Gastrocnemius medialis (tissue), 4 donors: ENCODE data around the gene FARS2. TPM values are rescaled to one million over a fixed set of nuclear protein-coding genes. Genes with fewer than 3 reads are reported as not detected.

Experiments used
- ATAC-seq, 2 donors: fragments of 150-250 bp; one replicate each; pipeline ENCODE4 v1.9.1; 2016
- DNase-seq, 2 donors: peaks; one replicate each; pipeline ENCODE4 v3.0.0-alpha.2; 2019
- H3K27ac ChIP-seq, 4 donors: fragments of 200-600 bp; sonication (generic); 1 replicate in 1 of 4; 2 replicates in 3 of 4; pipeline ENCODE4 v1.5.1; 2016 to 2018; ENCODE audit warnings: mild to moderate bottlenecking in 2 of 4, moderate library complexity in 1 of 4
- H3K27me3 ChIP-seq, 3 donors: fragments of 200-600 bp; sonication (generic) in 2 of 3; 1 replicate in 1 of 3; 2 replicates in 2 of 3; pipeline versions ENCODE4 v1.5.1 to v1.6.0; 2016 to 2019; ENCODE audit warnings: mild to moderate bottlenecking in 1 of 3, moderate library complexity in 1 of 3
- H3K36me3 ChIP-seq, 2 donors: fragments of 200-600 bp; sonication (generic) in 1 of 2; one replicate each; pipeline ENCODE4 v1.5.1; 2017 to 2018
- H3K4me1 ChIP-seq, 2 donors: fragments of 200-600 bp; sonication (generic) in 1 of 2; one replicate each; pipeline ENCODE4 v1.5.1; 2016 to 2017; ENCODE audit warnings: mild to moderate bottlenecking in 2 of 2
- H3K4me3 ChIP-seq, 4 donors: fragments of 200-600 bp; sonication (generic) in 3 of 4; 1 replicate in 1 of 4; 2 replicates in 3 of 4; pipeline ENCODE4 v1.5.1; 2016 to 2019; ENCODE audit warnings: mild to moderate bottlenecking in 2 of 4
- H3K9me3 ChIP-seq, 3 donors: fragments of 200-600 bp; sonication (generic) in 2 of 3; 1 replicate in 1 of 3; 2 replicates in 2 of 3; pipeline ENCODE4 v1.5.1; 2016 to 2019
- POLR2A ChIP-seq, 2 donors: fragments of 450-650 bp; IDR thresholded peaks; one replicate each; pipeline ENCODE4 v1.6.1; 2017; ENCODE audit warnings: antibody characterized with exemption in 2 of 2, mild to moderate bottlenecking in 2 of 2, moderate library complexity in 2 of 2
- in situ Hi-C, 4 donors: fragments of 200-750 bp; cut with MboI; loops; one replicate each; pipeline versions ENCODE4 v1.15.0 to v1.8.0; 2017; ENCODE audit warnings: low sequenced_read_pairs in 4 of 4
- intact Hi-C: fragments of 100-400 bp; cut with DNase I; formaldehyde crosslinking; loops from one replicate; pipeline ENCODE4 v1.15.1; 2023; ENCODE audit warnings: low total_unique reads
- total RNA-seq, 4 donors: library from RNA; depleted of rRNA; stranded (reverse); fragments of >200 nt; gene quantifications; one replicate each; pipeline versions ENCODE4 v1.1.0 to v1.2.3, GENCODE V29; 2016
- TF ChIP-seq, protein P1 (sequence below), 5 experiments: fragments of 450-650 bp in 3 of 5; fragments of 200-600 bp in 2 of 5; sonication (generic) in 2 of 5; IDR thresholded peaks in 4 of 5; conservative IDR thresholded peaks in 1 of 5; 1 replicate in 4 of 5; 2 replicates in 1 of 5; pipeline ENCODE4 v1.5.1; 2016 to 2019; ENCODE audit warnings: antibody characterized with exemption in 5 of 5, mild to moderate bottlenecking in 3 of 5, moderate library complexity in 3 of 5

Gene FARS2
- total RNA-seq, 4 donors from 2014 or later: 13.6 to 24.0 (median 15.8) TPM

DNA sequence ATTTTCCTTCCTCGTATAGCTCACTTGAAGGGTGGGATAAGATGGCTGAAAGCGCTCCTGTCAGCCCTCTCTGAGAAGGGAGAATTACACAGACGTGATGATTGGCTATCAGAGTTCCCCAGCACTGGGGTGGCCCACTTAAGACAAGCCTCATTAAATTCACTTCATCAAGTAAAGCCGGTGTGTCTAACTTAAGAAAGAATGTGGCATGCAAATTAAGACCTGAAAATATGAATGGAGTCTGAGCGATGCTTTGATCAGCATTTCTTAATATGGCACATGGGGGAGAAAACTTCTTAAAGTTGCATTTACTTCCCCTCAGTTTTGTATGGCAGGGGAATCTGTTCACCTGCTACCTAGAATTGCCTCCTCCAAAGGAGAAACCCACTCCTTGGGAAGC, 369.3 kb downstream of the FARS2 start:
- Histone ChIP-seq H3K27ac (no peak overlapping the region), H3K36me3 (no peaks in the 10 kb centered on the region), H3K4me3 (no peak overlapping the region), H3K27me3 (no peaks in the 10 kb centered on the region), H3K9me3 (no peaks in the 10 kb centered on the region), H3K4me1 (peaks cover 10 to 12% of the 10 kb centered on the region in 2 donors)
- DNase-seq: no peak
- in situ Hi-C loops (no loop called here), intact Hi-C loops (loop anchor here (5.0 kb wide), 1 partner anchor 137 kb away; no protein-coding TSS in a partner anchor)
- ATAC-seq: no peak
- TF ChIP-seq POLR2A (IDR thresholded peaks at IDR 0.05): no peak
- TF ChIP-seq, protein P1, sequence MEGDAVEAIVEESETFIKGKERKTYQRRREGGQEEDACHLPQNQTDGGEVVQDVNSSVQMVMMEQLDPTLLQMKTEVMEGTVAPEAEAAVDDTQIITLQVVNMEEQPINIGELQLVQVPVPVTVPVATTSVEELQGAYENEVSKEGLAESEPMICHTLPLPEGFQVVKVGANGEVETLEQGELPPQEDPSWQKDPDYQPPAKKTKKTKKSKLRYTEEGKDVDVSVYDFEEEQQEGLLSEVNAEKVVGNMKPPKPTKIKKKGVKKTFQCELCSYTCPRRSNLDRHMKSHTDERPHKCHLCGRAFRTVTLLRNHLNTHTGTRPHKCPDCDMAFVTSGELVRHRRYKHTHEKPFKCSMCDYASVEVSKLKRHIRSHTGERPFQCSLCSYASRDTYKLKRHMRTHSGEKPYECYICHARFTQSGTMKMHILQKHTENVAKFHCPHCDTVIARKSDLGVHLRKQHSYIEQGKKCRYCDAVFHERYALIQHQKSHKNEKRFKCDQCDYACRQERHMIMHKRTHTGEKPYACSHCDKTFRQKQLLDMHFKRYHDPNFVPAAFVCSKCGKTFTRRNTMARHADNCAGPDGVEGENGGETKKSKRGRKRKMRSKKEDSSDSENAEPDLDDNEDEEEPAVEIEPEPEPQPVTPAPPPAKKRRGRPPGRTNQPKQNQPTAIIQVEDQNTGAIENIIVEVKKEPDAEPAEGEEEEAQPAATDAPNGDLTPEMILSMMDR (IDR thresholded peaks at IDR 0.05 in 4 of 5, conservative IDR thresholded peaks at IDR 0.05 in 1 of 5): no peak

DNA sequence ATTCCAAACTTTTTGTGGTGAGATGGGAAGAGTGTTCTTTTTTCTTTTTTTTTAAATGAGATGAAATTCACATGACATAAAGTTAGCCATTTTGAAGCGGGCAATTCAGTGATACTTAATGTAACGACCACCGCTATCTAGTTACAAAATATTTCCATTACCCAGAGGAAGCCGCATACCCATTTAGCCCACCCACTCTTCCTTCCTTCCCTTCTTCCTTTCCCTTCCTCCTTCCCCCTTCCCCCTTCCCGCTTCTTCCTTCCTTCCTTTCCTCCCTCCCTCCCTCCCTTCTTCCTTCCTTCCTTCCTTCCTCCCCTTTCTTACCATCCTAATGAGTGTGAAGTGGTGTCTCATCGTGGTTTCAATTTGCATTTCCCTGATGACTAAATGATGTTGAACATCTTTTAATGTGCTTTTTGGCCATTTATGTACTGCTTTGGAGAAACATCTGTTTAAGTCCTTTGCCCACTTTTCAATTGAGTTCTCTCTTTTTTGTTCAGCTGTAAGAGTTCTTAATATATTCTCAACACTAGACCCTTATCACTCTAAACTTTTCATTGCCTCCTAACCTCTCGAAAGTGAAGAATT, 371.1 kb downstream of the FARS2 start:
- no peak for TF ChIP-seq POLR2A (IDR thresholded peaks at IDR 0.05)
- TF ChIP-seq, protein P1 (IDR thresholded peaks at IDR 0.05 in 4 of 5, conservative IDR thresholded peaks at IDR 0.05 in 1 of 5): no peak
- intact Hi-C loops: loop anchor here (5.0 kb wide), 1 partner anchor 135 kb away; no protein-coding TSS in a partner anchor

DNA sequence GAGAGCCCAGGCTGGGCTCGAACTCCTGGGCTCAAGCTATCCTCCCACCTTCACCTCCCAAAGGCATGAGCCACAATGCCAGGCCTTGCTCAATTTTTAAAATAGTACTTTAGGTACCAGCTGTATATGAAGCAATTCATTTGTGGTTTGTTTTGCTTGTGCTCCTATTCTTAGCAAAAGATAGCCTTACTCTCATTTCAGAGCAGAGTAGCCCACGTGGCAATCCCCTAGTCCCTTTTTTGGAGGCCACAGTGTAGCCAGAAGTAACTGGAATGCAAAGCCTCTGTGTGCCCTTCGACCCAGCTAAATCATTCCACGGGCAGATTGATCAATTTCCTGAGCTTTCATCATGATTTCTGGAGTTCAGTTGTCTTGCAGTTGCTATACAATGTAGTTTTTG, 373.2 kb downstream of the FARS2 start:
- in situ Hi-C loops: no loop called here
- no peaks in the 10 kb centered on the region for H3K36me3 ChIP-seq
- intact Hi-C loops: loop anchor here (1.0 to 5.0 kb wide), 2 partner anchors 38 to 133 kb away; no protein-coding TSS in a partner anchor
- peaks cover 10 to 12% of the 10 kb centered on the region in 2 donors for H3K4me1 ChIP-seq
- H3K27me3 ChIP-seq: no peaks in the 10 kb centered on the region
- H3K9me3 ChIP-seq: no peaks in the 10 kb centered on the region
- TF ChIP-seq POLR2A (IDR thresholded peaks at IDR 0.05): no peak
- TF ChIP-seq, protein P1 (IDR thresholded peaks at IDR 0.05 in 4 of 5, conservative IDR thresholded peaks at IDR 0.05 in 1 of 5): no peak
- H3K27ac ChIP-seq: peak overlapping the region; percentile 65 to 81 (median 68)
- H3K4me3 ChIP-seq: no peak overlapping the region
- DNase-seq: peak; percentile 35 to 45
- peak; percentile 98 for ATAC-seq

More for the DNA sequence above, 371.1 kb downstream of the FARS2 start:
- H3K27me3 ChIP-seq: no peaks in the 10 kb centered on the region
- DNase-seq (no peak), ATAC-seq (no peak)
- in situ Hi-C loops: no loop called here
- no peak overlapping the region for H3K4me3 ChIP-seq
- H3K4me1 ChIP-seq: peaks cover 10 to 12% of the 10 kb centered on the region in 2 donors
- H3K27ac ChIP-seq: no peak overlapping the region
- H3K36me3 ChIP-seq: no peaks in the 10 kb centered on the region
- no peaks in the 10 kb centered on the region for H3K9me3 ChIP-seq

DNA sequence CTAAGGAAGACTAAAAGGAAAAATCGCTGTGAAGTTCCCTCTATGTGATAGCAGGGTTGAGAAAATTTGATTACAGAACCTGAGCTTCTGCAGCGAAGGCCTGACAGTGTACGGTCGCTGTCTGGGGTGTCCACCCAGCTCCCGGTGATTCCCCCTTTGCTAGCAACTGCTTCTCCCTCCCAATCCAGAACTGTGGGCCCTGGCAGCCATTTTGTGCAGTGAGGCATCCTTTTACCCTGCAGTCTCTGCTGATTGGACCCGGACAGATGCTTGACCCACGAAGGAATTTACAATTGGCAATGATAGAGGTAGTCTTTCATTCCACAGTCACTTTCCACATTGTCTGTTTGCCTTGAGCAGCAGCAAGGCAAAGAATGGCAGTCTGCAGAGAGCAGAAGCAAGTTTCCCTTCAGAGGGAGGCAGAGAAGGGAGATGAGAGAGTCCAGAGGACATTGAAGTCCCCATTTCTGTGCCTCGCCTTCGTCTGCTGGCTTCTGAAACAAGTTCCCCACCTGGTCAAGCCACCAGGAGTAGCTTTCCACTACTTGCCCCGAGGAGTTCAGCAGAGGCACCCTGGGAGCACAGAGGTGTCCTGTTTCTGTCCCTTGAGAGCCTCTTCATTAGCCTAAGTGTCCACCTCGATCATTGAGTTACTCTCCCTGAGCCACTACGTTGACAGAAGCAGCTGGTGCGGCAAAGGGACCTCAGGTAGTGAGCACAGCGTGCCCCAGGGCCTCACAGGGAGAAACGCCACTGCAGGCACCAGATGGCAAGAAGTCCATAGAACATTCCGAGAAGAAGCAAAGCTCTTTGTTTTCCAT, 375.1 kb downstream of the FARS2 start:
- no peaks in the 10 kb centered on the region for H3K27me3 ChIP-seq
- DNase-seq: no peak
- in situ Hi-C loops (no loop called here), intact Hi-C loops (no loop called here)
- ATAC-seq: no peak
- no peak overlapping the region for H3K4me3 ChIP-seq
- H3K27ac ChIP-seq: no peak overlapping the region
- peaks cover 10 to 12% of the 10 kb centered on the region in 2 donors for H3K4me1 ChIP-seq
- peaks cover 0 to 6% (median 0%) of the 10 kb centered on the region in 3 donors for H3K9me3 ChIP-seq
- TF ChIP-seq, protein P1 (IDR thresholded peaks at IDR 0.05 in 4 of 5, conservative IDR thresholded peaks at IDR 0.05 in 1 of 5): no peak
- TF ChIP-seq POLR2A (IDR thresholded peaks at IDR 0.05): no peak
- no peaks in the 10 kb centered on the region for H3K36me3 ChIP-seq
